Loucy (cell line): ENCODE measurements around the gene DDA1.
"Not testable (repeated sequence)": the region's sequence is repeated elsewhere in the genome, so short reads cannot be mapped to it uniquely, and the experiment has no call there.

Experiments
- H2AFZ ChIP-seq: fragments of 200-600 bp; sonication (generic); 2 replicates; pipeline ENCODE4 v1.6.0; 2016; ENCODE audit warnings: antibody characterized with exemption, mild to moderate bottlenecking, low read length, moderate library complexity
- H3F3A ChIP-seq: fragments of 200-600 bp; 2 replicates; pipeline ENCODE4 v1.6.0; 2016; ENCODE audit warnings: antibody characterized with exemption, low read depth, mild to moderate bottlenecking
- H3K27me3 ChIP-seq: fragments of 200-600 bp; sonication (generic); 2 replicates; pipeline ENCODE4 v1.6.1; 2014; ENCODE audit warnings: low read length, mild to moderate bottlenecking; ENCODE audit not compliant: insufficient read depth, poor library complexity, severe bottlenecking
- H3K36me3 ChIP-seq: fragments of 200-600 bp; sonication (generic); 2 replicates; pipeline ENCODE4 v1.6.1; 2016; ENCODE audit warnings: low read length; ENCODE audit not compliant: insufficient read depth
- H3K4me1 ChIP-seq: fragments of 200-600 bp; sonication (generic); 2 replicates; pipeline ENCODE4 v1.5.1; 2014; ENCODE audit warnings: low read length, mild to moderate bottlenecking; ENCODE audit not compliant: insufficient read depth, poor library complexity, severe bottlenecking
- H3K4me2 ChIP-seq: fragments of 200-600 bp; sonication (generic); 2 replicates; pipeline ENCODE4 v1.6.0; 2014; ENCODE audit warnings: antibody characterized with exemption, low read length, low read depth, mild to moderate bottlenecking; ENCODE audit not compliant: poor library complexity, severe bottlenecking
- H3K4me3 ChIP-seq: fragments of 200-600 bp; sonication (generic); 2 replicates; pipeline ENCODE4 v1.5.1; 2014; ENCODE audit warnings: low read length, mild to moderate bottlenecking, mixed read lengths; ENCODE audit not compliant: poor library complexity, severe bottlenecking
- H3K79me2 ChIP-seq: fragments of 200-600 bp; sonication (generic); 2 replicates; pipeline ENCODE4 v1.6.1; 2014; ENCODE audit warnings: low read length; ENCODE audit not compliant: insufficient read depth
- H3K9ac ChIP-seq: fragments of 200-600 bp; sonication (generic); 2 replicates; pipeline ENCODE4 v1.6.0; 2014; ENCODE audit warnings: mild to moderate bottlenecking, low read depth, low read length, moderate library complexity; ENCODE audit not compliant: poor library complexity, severe bottlenecking
- H3K9me2 ChIP-seq: fragments of 200-600 bp; sonication (generic); replicated peaks from 2 replicates; pipeline ENCODE4 v1.6.1; 2016; ENCODE audit warnings: low read depth, low read length, mixed read lengths
- H3K9me3 ChIP-seq: fragments of 200-600 bp; sonication (generic); 2 replicates; pipeline ENCODE4 v1.6.1; 2014; ENCODE audit warnings: mild to moderate bottlenecking, antibody characterized with exemption, low read length, low read depth; ENCODE audit not compliant: insufficient read depth
- H4K20me1 ChIP-seq: fragments of 200-600 bp; sonication (generic); 2 replicates; pipeline ENCODE4 v1.6.0; 2014; ENCODE audit warnings: antibody characterized with exemption, low read length, mild to moderate bottlenecking; ENCODE audit not compliant: insufficient read depth, poor library complexity, severe bottlenecking
- CTCF ChIP-seq: fragments of 200-600 bp; sonication (generic); conservative IDR thresholded peaks from 2 replicates; pipeline ENCODE4 v1.5.1; 2014; ENCODE audit warnings: mild to moderate bottlenecking, antibody characterized with exemption, low read length
- EZH2phosphoT487 ChIP-seq: fragments of 200-600 bp; IDR thresholded peaks from 2 replicates; pipeline ENCODE4 v1.6.1; 2018; ENCODE audit warnings: antibody characterized with exemption, mild to moderate bottlenecking, moderate library complexity, borderline replicate concordance

The DDA1 gene

GRCh38 chr19:17294051-17294891 is 15.1 kb upstream of the DDA1 start:
- H3K4me3 ChIP-seq = no peak overlapping the region

GRCh38 chr19:17295551-17295950 is 13.8 kb upstream of the DDA1 start:
- not testable (repeated sequence) for H4K20me1 ChIP-seq, H3K36me3 ChIP-seq, H3K79me2 ChIP-seq, H3K9me3 ChIP-seq, H3K4me1 ChIP-seq, H3K9me2 ChIP-seq, H3K27me3 ChIP-seq, H3K4me2 ChIP-seq, H2AFZ ChIP-seq, H3F3A ChIP-seq, H3K4me3 ChIP-seq, H3K9ac ChIP-seq

More at GRCh38 chr19:17294051-17294891, 15.1 kb upstream of the DDA1 start:
- no peaks in the 10 kb centered on the region for H3K36me3 ChIP-seq
- H3K9ac ChIP-seq = no peak overlapping the region
- H3K79me2 ChIP-seq = no peaks in the 10 kb centered on the region
- no peaks in the 10 kb centered on the region for H3K27me3 ChIP-seq
- no peaks in the 10 kb centered on the region for H3K9me2 ChIP-seq
- 0 out of 2 replicates have a peak, but pooled peaks cover 2% of the 10 kb centered on the region for H3K9me3 ChIP-seq
- no peaks in the 10 kb centered on the region for H3K4me1 ChIP-seq
- no peak overlapping the region for H3K4me2 ChIP-seq
- H4K20me1 ChIP-seq = no peaks in the 10 kb centered on the region
- H3F3A ChIP-seq = no peaks in the 10 kb centered on the region
- TF ChIP-seq EZH2phosphoT487 (no peak), CTCF (no peak)
- no peak overlapping the region for H2AFZ ChIP-seq

GRCh38 chr19:17296273-17296672 is 13.1 kb upstream of the DDA1 start:
- H3K9ac ChIP-seq = no peak overlapping the region
- H3K27me3 ChIP-seq = no peaks in the 10 kb centered on the region
- TF ChIP-seq CTCF (no peak), EZH2phosphoT487 (no peak)
- H3K9me3 ChIP-seq = 0 out of 2 replicates have a peak, but pooled peaks cover 2% of the 10 kb centered on the region
- no peaks in the 10 kb centered on the region for H3K36me3 ChIP-seq
- H2AFZ ChIP-seq = no peak overlapping the region
- H4K20me1 ChIP-seq = no peaks in the 10 kb centered on the region
- H3F3A ChIP-seq = no peaks in the 10 kb centered on the region
- H3K79me2 ChIP-seq = peaks cover 6% of the 10 kb centered on the region; the same call in 1 of the 2 replicates
- no peaks in the 10 kb centered on the region for H3K9me2 ChIP-seq
- H3K4me3 ChIP-seq = no peak overlapping the region
- no peaks in the 10 kb centered on the region for H3K4me1 ChIP-seq
- no peak overlapping the region for H3K4me2 ChIP-seq
